Adrenal gland (tissue), 5 donors: ENCODE data around the gene PTPRE.

ENCODE experiments used
- POLR2A ChIP-seq, 2 donors: fragments of 450-650 bp; IDR thresholded peaks; one replicate each; pipeline ENCODE4 v1.6.1; 2017; ENCODE audit warnings: antibody characterized with exemption in 2 of 2, mild to moderate bottlenecking in 2 of 2, moderate library complexity in 1 of 2
- TF ChIP-seq, protein P1 (sequence below), 6 experiments: fragments of 450-650 bp in 4 of 6; fragments of 200-600 bp in 2 of 6; sonication (generic) in 1 of 6; IDR thresholded peaks; 1 replicate in 5 of 6; 2 replicates in 1 of 6; pipeline versions ENCODE4 v1.5.1 to v1.8.0; 2016 to 2021; ENCODE audit warnings: antibody characterized with exemption in 6 of 6, mild to moderate bottlenecking in 2 of 6, moderate library complexity in 1 of 6
- donor health status: DM: no; HTN: no; CAD: no.

- TF ChIP-seq, protein P1, sequence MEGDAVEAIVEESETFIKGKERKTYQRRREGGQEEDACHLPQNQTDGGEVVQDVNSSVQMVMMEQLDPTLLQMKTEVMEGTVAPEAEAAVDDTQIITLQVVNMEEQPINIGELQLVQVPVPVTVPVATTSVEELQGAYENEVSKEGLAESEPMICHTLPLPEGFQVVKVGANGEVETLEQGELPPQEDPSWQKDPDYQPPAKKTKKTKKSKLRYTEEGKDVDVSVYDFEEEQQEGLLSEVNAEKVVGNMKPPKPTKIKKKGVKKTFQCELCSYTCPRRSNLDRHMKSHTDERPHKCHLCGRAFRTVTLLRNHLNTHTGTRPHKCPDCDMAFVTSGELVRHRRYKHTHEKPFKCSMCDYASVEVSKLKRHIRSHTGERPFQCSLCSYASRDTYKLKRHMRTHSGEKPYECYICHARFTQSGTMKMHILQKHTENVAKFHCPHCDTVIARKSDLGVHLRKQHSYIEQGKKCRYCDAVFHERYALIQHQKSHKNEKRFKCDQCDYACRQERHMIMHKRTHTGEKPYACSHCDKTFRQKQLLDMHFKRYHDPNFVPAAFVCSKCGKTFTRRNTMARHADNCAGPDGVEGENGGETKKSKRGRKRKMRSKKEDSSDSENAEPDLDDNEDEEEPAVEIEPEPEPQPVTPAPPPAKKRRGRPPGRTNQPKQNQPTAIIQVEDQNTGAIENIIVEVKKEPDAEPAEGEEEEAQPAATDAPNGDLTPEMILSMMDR (IDR thresholded peaks at IDR 0.05), result no peak
- TF ChIP-seq POLR2A (IDR thresholded peaks at IDR 0.05), result no peak
These were observed 11.7 kb downstream of the PTPRE start for GRCh38 chr10:127918572-127918971.
